ENCODE data around the gene LTB.

- TF ChIP-seq SNAI2 (CRISPR knock-in tag; IDR thresholded peaks at IDR 0.05) (no peak), ZFP3 (CRISPR knock-in tag; IDR thresholded peaks at IDR 0.05) (no peak), ISL1 (CRISPR knock-in tag; IDR thresholded peaks at IDR 0.05) (no peak)
Measured at GRCh38 chr6:31558318-31558625, 24.0 kb downstream of the LTB start.
